ENCODE results near the gene SLC6A12. TPM values are rescaled to one million over a fixed set of nuclear protein-coding genes. Genes with fewer than 3 reads are reported as not detected.
A peak's percentile ranks its signal among the peaks of the same experiment; 100 is the strongest.

Gene SLC6A12
- total RNA-seq, 1 experiment from 2014 or later, result 0.17 TPM

DNA sequence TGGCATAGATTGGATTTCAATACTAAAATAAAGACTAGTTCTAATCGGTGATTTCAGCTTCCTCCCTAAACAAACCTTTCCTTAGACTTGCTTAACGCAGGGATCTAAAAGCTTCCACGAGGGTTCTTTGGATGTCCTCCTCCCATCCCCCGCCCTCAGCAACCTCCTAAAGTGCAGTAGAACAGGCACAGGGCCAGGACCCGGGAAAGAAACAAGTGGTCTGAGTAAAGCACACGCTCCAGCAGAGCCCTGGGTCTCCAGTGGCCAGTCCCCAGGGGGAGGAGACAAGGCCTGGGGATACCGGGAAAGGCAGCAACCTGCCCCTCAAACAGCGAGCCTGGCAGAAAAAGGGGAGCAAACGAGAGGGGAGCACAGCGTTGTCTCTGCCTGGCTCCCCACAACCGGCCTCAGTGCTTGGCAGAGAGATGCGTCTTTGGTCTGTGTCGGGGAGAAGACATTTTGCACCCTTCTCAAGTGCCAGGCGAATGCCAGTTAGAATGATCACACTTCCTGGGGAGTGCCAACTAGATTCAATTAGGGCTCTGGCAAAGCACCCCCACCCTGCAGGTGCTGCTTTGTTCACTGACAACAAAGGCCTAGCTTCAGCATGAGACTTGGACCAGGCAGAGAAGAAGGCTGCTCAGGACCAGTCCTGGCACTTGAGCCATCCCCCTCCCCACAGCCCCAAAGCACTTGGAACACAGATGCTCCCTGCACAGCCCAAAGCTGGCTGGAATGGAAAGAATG is 17.1 kb upstream of the SLC6A12 start:
- H4K20me1 ChIP-seq (ENCODE audit: control insufficient read depth, insufficient read depth, insufficient read length), result no peaks in the 10 kb centered on the region
- no peak overlapping the region for H4K8ac ChIP-seq (replicated peaks; ENCODE audit: insufficient read length, low read depth, low read length)
- H2BK5ac ChIP-seq (ENCODE audit: insufficient read length, low read length), result no peak overlapping the region
- H2AFZ ChIP-seq (ENCODE audit: low read length), result no peak overlapping the region
- H2BK12ac ChIP-seq (ENCODE audit: insufficient read length, low read depth, low read length), result no peak overlapping the region
- no peak overlapping the region for H3K4ac ChIP-seq (ENCODE audit: low read depth, low read length)
- H3K4me1 Mint-ChIP-seq, result peaks cover 10 to 33% of the 10 kb centered on the region in 2 experiments
- no peak overlapping the region for H3K4me2 ChIP-seq (ENCODE audit: insufficient read depth, insufficient read length, low read length)
- H3K27ac ChIP-seq (ENCODE audit: insufficient read length, low read depth, low read length), result no peak overlapping the region
- H3K79me2 ChIP-seq (ENCODE audit: insufficient read depth, low read length), result no peaks in the 10 kb centered on the region
- H2BK15ac ChIP-seq (ENCODE audit: low read depth, low read length), result no peak overlapping the region
- no peak overlapping the region for H3K27ac Mint-ChIP-seq
- TF ChIP-seq, protein P1, sequence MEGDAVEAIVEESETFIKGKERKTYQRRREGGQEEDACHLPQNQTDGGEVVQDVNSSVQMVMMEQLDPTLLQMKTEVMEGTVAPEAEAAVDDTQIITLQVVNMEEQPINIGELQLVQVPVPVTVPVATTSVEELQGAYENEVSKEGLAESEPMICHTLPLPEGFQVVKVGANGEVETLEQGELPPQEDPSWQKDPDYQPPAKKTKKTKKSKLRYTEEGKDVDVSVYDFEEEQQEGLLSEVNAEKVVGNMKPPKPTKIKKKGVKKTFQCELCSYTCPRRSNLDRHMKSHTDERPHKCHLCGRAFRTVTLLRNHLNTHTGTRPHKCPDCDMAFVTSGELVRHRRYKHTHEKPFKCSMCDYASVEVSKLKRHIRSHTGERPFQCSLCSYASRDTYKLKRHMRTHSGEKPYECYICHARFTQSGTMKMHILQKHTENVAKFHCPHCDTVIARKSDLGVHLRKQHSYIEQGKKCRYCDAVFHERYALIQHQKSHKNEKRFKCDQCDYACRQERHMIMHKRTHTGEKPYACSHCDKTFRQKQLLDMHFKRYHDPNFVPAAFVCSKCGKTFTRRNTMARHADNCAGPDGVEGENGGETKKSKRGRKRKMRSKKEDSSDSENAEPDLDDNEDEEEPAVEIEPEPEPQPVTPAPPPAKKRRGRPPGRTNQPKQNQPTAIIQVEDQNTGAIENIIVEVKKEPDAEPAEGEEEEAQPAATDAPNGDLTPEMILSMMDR (conservative IDR thresholded peaks at IDR 0.05), result no peak
- no peak overlapping the region for H3K4me3 Mint-ChIP-seq
- no peaks in the 10 kb centered on the region for H3K4me1 ChIP-seq (ENCODE audit: insufficient read depth, low read length)
- H2BK120ac ChIP-seq (ENCODE audit: low read depth, low read length, poor library complexity, severe bottlenecking), result no peak overlapping the region
- no peak overlapping the region for H3K23ac ChIP-seq (ENCODE audit: insufficient read length, low read depth, low read length)
- peaks cover 2% of the 10 kb centered on the region for H3K23me2 ChIP-seq (ENCODE audit: insufficient read length, low read depth, low read length, poor library complexity, severe bottlenecking)
- peak; percentile 30 for DNase-seq
- H3K14ac ChIP-seq (ENCODE audit: insufficient read depth, low read length), result no peak overlapping the region
- H4K91ac ChIP-seq (ENCODE audit: insufficient read length, low read depth, low read length), result no peak overlapping the region
- H3K79me1 ChIP-seq (ENCODE audit: insufficient read depth, low read depth, low read length, poor library complexity, severe bottlenecking), result no peaks in the 10 kb centered on the region
- WGBS (ENCODE audit: extremely low coverage, insufficient read length, low lambda C conversion rate), result no CpG with 5 or more reads among the region's 14 CpGs
- no peak overlapping the region for H3K56ac ChIP-seq (ENCODE audit: insufficient read length, low read depth, low read length)
- no peak overlapping the region for H2AK5ac ChIP-seq (ENCODE audit: insufficient read length, low read length)
- H3K27me3 ChIP-seq (ENCODE audit: insufficient read depth, low read length), result no peaks in the 10 kb centered on the region
- no peak overlapping the region for H2BK20ac ChIP-seq (ENCODE audit: low read depth, low read length, poor library complexity, severe bottlenecking)
- H3K18ac ChIP-seq (ENCODE audit: insufficient read length, low read depth, low read length), result no peak overlapping the region
- H3K9me3 Mint-ChIP-seq, result peaks cover 15% of the 10 kb centered on the region in 2 experiments
- peaks cover 4% of the 10 kb centered on the region for H3K27me3 Mint-ChIP-seq (ENCODE audit: low read depth)
- no peak overlapping the region for H3K9ac ChIP-seq (ENCODE audit: extremely low read depth, insufficient read length, low read length)
- peaks cover 2 to 12% (median 8%) of the 10 kb centered on the region in 3 experiments; a peak in 6 of 7 replicates for H3K36me3 Mint-ChIP-seq (ENCODE audit: insufficient read depth in 1 of 3, low read depth in 3 of 3)
- no peak overlapping the region for H3T11ph ChIP-seq (ENCODE audit: low read length)
- no peak overlapping the region for H4K5ac ChIP-seq (ENCODE audit: insufficient read length, low read depth, low read length)
- H3K9me3 ChIP-seq (ENCODE audit: control insufficient read depth, low read depth, low read length), result no peaks in the 10 kb centered on the region
